Measurements from ENCODE around the gene WDR64. TPM values are rescaled to one million over a fixed set of nuclear protein-coding genes. Genes with fewer than 3 reads are reported as not detected.

WDR64 gene
- total and polyA plus RNA-seq, 2 donors (not counting 3 experiments of a cell fraction or from before 2014, with no cell fraction given) = not detected

DNA sequence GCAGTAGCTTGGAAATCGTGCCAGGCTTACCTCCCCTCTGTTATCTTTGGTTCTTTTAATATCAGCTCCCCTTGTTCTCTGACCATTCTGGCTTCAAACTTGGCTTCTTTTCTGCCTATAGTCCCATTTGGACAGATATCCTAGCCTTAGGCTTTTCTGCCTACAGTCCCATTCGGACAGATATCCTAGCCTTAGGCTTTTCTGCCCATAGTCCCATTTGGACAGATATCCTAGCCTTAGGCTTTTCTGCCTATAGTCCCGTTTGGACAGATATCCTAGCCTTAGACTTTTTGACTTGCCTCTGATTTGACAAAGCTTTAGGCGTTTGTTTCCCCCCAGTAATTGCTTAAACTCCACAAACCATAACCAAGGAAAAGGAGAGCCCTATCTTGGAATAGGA lies 37.5 kb upstream of the WDR64 start:
- Histone ChIP-seq H3K9me3 (replicated peaks; ENCODE audit: control insufficient read depth, insufficient read depth, low read length) (no peaks in the 10 kb centered on the region), H3K27ac (ENCODE audit: insufficient read depth, low read depth, low read length) (no peak overlapping the region), H3K4me3 (replicated peaks in 1 of 3; ENCODE audit: insufficient read depth in 1 of 3, low read depth in 1 of 3, low read length in 3 of 3) (no peak overlapping the region), H2AFZ (ENCODE audit: low read depth, low read length) (no peak overlapping the region), H3K4me2 (ENCODE audit: insufficient read depth, low read length) (no peak overlapping the region), H3K9me1 (replicated peaks; ENCODE audit: control insufficient read depth, extremely low read depth, insufficient read depth, low read length) (no peaks in the 10 kb centered on the region), H4K20me1 (replicated peaks; ENCODE audit: control insufficient read depth, extremely low read depth, insufficient read depth, low read length) (no peaks in the 10 kb centered on the region), H3K79me2 (ENCODE audit: control insufficient read depth, insufficient read depth, low read length) (no peaks in the 10 kb centered on the region), H3K36me3 (ENCODE audit: control insufficient read depth in 2 of 2, extremely low read depth in 1 of 2, insufficient read depth in 2 of 2, low read length in 2 of 2) (no peaks in the 10 kb centered on the region), H3K27me3 (ENCODE audit: control insufficient read depth in 2 of 2, insufficient read depth in 2 of 2, low read length in 2 of 2) (no peaks in the 10 kb centered on the region), H3K9ac (replicated peaks; ENCODE audit: extremely low read depth, insufficient read depth, low read length) (no peak overlapping the region), H3K4me1 (ENCODE audit: control insufficient read depth, extremely low read depth, insufficient read depth, low read length) (peaks cover 32% of the 10 kb centered on the region)
- TF ChIP-seq POLR2A (IDR thresholded peaks at IDR 0.05; ENCODE audit: low read depth, low read length) (no peak), MYC (IDR thresholded peaks at IDR 0.05; ENCODE audit: low read depth, low read length) (no peak), GATA2 (IDR thresholded peaks at IDR 0.05; ENCODE audit: insufficient read depth, insufficient read length, low read depth, low read length) (no peak), EZH2 (IDR thresholded peaks at IDR 0.05; ENCODE audit: borderline replicate concordance, low read depth, low read length, severe bottlenecking) (no peak), JUN (IDR thresholded peaks at IDR 0.05; ENCODE audit: borderline replicate concordance, insufficient read depth, insufficient read length, low read depth) (no peak), POLR2AphosphoS5 (IDR thresholded peaks at IDR 0.05; ENCODE audit: insufficient read depth, low read depth, low read length) (no peak), FOS (IDR thresholded peaks at IDR 0.05; ENCODE audit: borderline replicate concordance, insufficient read depth, low read length) (no peak)
- TF ChIP-seq, protein P1, sequence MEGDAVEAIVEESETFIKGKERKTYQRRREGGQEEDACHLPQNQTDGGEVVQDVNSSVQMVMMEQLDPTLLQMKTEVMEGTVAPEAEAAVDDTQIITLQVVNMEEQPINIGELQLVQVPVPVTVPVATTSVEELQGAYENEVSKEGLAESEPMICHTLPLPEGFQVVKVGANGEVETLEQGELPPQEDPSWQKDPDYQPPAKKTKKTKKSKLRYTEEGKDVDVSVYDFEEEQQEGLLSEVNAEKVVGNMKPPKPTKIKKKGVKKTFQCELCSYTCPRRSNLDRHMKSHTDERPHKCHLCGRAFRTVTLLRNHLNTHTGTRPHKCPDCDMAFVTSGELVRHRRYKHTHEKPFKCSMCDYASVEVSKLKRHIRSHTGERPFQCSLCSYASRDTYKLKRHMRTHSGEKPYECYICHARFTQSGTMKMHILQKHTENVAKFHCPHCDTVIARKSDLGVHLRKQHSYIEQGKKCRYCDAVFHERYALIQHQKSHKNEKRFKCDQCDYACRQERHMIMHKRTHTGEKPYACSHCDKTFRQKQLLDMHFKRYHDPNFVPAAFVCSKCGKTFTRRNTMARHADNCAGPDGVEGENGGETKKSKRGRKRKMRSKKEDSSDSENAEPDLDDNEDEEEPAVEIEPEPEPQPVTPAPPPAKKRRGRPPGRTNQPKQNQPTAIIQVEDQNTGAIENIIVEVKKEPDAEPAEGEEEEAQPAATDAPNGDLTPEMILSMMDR (IDR thresholded peaks at IDR 0.05; ENCODE audit: extremely low read depth in 1 of 2, insufficient read depth in 1 of 2, low read depth in 1 of 2, low read length in 2 of 2) = no peak
- TF ChIP-seq, protein P2, sequence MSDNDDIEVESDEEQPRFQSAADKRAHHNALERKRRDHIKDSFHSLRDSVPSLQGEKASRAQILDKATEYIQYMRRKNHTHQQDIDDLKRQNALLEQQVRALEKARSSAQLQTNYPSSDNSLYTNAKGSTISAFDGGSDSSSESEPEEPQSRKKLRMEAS (IDR thresholded peaks at IDR 0.05; ENCODE audit: insufficient read depth, insufficient read length) = no peak
- ChIA-PET CTCF (interaction anchor here (5.8 kb wide), 1 partner anchor 12 kb away, joined by 106 read pairs; no protein-coding TSS in a partner anchor), POLR2A (no interaction called here)
- dilution Hi-C loops (cut with MboI; ENCODE audit: extremely low pct_ligation_motif_present, low sequenced_read_pairs) (no loop called here), intact Hi-C loops (cut with micrococcal nuclease) (no loop called here)
- FAIRE-seq = no peak
- BruUV-seq (replicated peaks) = no TSS peak
- DNase-seq (ENCODE audit: low read depth, low spot score) = no peak

Measured in endothelial cell of umbilical vein (primary cell).